ENCODE measurements around the gene NCAPH2.

The NCAPH2 gene

GRCh38 chr22:50529416-50529896 is 21.4 kb downstream of the NCAPH2 start:
- no peak for TF ChIP-seq CTCF (IDR thresholded peaks at IDR 0.05)

GRCh38 chr22:50529897-50530579 is 22.0 kb downstream of the NCAPH2 start, which contains the start of gene TYMP:
Gene TYMP, minus strand, starts transcription at chr22:50530012. Its CDS starts 303 bp downstream, at chr22:50529709.
- no peak for TF ChIP-seq CTCF (IDR thresholded peaks at IDR 0.05)

GRCh38 chr22:50530580-50530876 is 22.5 kb downstream of the NCAPH2 start:
- TF ChIP-seq CTCF (IDR thresholded peaks at IDR 0.05): no peak

GRCh38 chr22:50530877-50531545 is 23.0 kb downstream of the NCAPH2 start:
- no peak for TF ChIP-seq CTCF (IDR thresholded peaks at IDR 0.05)

GRCh38 chr22:50531546-50531961 is 23.5 kb downstream of the NCAPH2 start:
- TF ChIP-seq CTCF (IDR thresholded peaks at IDR 0.05): no peak

GRCh38 chr22:50531962-50532674 is 24.1 kb downstream of the NCAPH2 start:
- TF ChIP-seq CTCF (IDR thresholded peaks at IDR 0.05): no peak

- no peak for TF ChIP-seq CTCF (IDR thresholded peaks at IDR 0.05)
Measured at GRCh38 chr22:50532824-50533796, 25.1 kb downstream of the NCAPH2 start.
